Skin epidermis (tissue), 12 donors: ENCODE measurements around the gene CRY2.

ENCODE experiments used
- H3K27ac ChIP-seq, 21 experiments: fragments of 200-600 bp; sonication (generic) in 11 of 21; one replicate each; pipeline ENCODE4 v1.5.0; 2020; ENCODE audit warnings: mild to moderate bottlenecking in 3 of 21, inconsistent platforms in 2 of 21, moderate library complexity in 2 of 21
- H3K4me3 ChIP-seq, 7 experiments: fragments of 200-600 bp; sonication (generic) in 2 of 7; one replicate each; pipeline ENCODE4 v1.5.0; 2020; ENCODE audit warnings: inconsistent platforms in 2 of 7, mild to moderate bottlenecking in 2 of 7, moderate library complexity in 1 of 7

Gene CRY2

GRCh38 chr11:45906965-45907611 is 59.8 kb downstream of the CRY2 start, which contains the start of gene FREY1:
FREY1 (minus strand) TSS chr11:45907271; CDS start chr11:45907245, 26 bp downstream.
- H3K27ac ChIP-seq = no peak within 1 kb of the TSS
- no peak within 1 kb of the TSS for H3K4me3 ChIP-seq

GRCh38 chr11:45907911-45908370 is 60.7 kb downstream of the CRY2 start:
- H3K4me3 ChIP-seq = no peak overlapping the region
- no peak overlapping the region for H3K27ac ChIP-seq

- no peak overlapping the region for H3K4me3 ChIP-seq
- H3K27ac ChIP-seq = no peak overlapping the region
These were observed 62.6 kb downstream of the CRY2 start for GRCh38 chr11:45909594-45910475.

- H3K4me3 ChIP-seq = no peak overlapping the region
- H3K27ac ChIP-seq = no peak overlapping the region
These were observed 63.3 kb downstream of the CRY2 start for GRCh38 chr11:45910623-45911022.

GRCh38 chr11:45913514-45913913 is 66.2 kb downstream of the CRY2 start:
- H3K27ac ChIP-seq = peak overlapping the region in 1 of 21 experiments; percentile 36

GRCh38 chr11:45913942-45914635 is 66.8 kb downstream of the CRY2 start:
- Histone ChIP-seq H3K27ac (peak overlapping the region in 1 of 21 experiments; percentile 36), H3K4me3 (no peak overlapping the region)

More at GRCh38 chr11:45913514-45913913, 66.2 kb downstream of the CRY2 start:
- H3K4me3 ChIP-seq = no peak overlapping the region

GRCh38 chr11:45915446-45915845 is 68.2 kb downstream of the CRY2 start:
- no peak overlapping the region for H3K27ac ChIP-seq
- H3K4me3 ChIP-seq = no peak overlapping the region

- peak overlapping the region; percentile 60 to 94 (median 89) for H3K27ac ChIP-seq
- peak overlapping the region; percentile 66 to 94 (median 78) for H3K4me3 ChIP-seq
These were observed 70.0 kb downstream of the CRY2 start for GRCh38 chr11:45917286-45917622.

GRCh38 chr11:45917623-45918330 is 70.5 kb downstream of the CRY2 start, which contains the start of gene PEX16:
PEX16 (minus strand) TSS chr11:45917877; CDS start chr11:45917811, 66 bp downstream.
- peak within 1 kb of the TSS; percentile 71 to 94 (median 89) for H3K27ac ChIP-seq
- peak within 1 kb of the TSS; percentile 66 to 94 (median 78) for H3K4me3 ChIP-seq

GRCh38 chr11:45918331-45918941 is 71.2 kb downstream of the CRY2 start:
- peak overlapping the region; percentile 50 to 94 (median 89) for H3K27ac ChIP-seq

GRCh38 chr11:45918962-45919675 is 71.8 kb downstream of the CRY2 start:
- Histone ChIP-seq H3K4me3 (peak overlapping the region; percentile 66 to 94 (median 78)), H3K27ac (peak overlapping the region in 8 of 21 experiments; percentile 81 to 94 (median 92))

More at GRCh38 chr11:45918331-45918941, 71.2 kb downstream of the CRY2 start:
- H3K4me3 ChIP-seq = peak overlapping the region; percentile 66 to 94 (median 78)

- H3K27ac ChIP-seq = peak overlapping the region in 2 of 21 experiments; percentile 50 to 65
These were observed 72.7 kb downstream of the CRY2 start for GRCh38 chr11:45919806-45920530.

GRCh38 chr11:45920531-45921477 is 73.5 kb downstream of the CRY2 start:
- Histone ChIP-seq H3K4me3 (no peak overlapping the region), H3K27ac (peak overlapping the region in 3 of 21 experiments; percentile 19 to 65 (median 50))

More at GRCh38 chr11:45919806-45920530, 72.7 kb downstream of the CRY2 start:
- H3K4me3 ChIP-seq = no peak overlapping the region

GRCh38 chr11:45921561-45922424 is 74.5 kb downstream of the CRY2 start:
- Histone ChIP-seq H3K4me3 (peak overlapping the region; percentile 33 to 60 (median 43)), H3K27ac (peak overlapping the region in 12 of 21 experiments; percentile 3 to 86 (median 62))

- Histone ChIP-seq H3K27ac (peak within 1 kb of the TSS in 18 of 21 experiments; percentile 3 to 86 (median 61)), H3K4me3 (peak within 1 kb of the TSS; percentile 33 to 60 (median 43))
These were observed 75.3 kb downstream of the CRY2 start, which contains the start of gene LARGE2 for GRCh38 chr11:45922425-45923082. LARGE2 (plus strand) TSS chr11:45922656; CDS start chr11:45922883, 227 bp downstream.
